ENCODE data around the gene STAC3. TPM values are rescaled to one million over a fixed set of nuclear protein-coding genes. Genes with fewer than 3 reads are reported as not detected.
"Not testable (repeated sequence)": the region's sequence is repeated elsewhere in the genome, so short reads cannot be mapped to it uniquely, and the experiment has no call there.

Gene STAC3
- total RNA-seq, 2 experiments from 2014 or later: 2.0 to 3.0 TPM

- Histone ChIP-seq H3K36me3 (ENCODE audit: insufficient read depth, low read length) (peaks cover 54% of the 10 kb centered on the region), H3K4me3 (ENCODE audit: low read length) (no peak overlapping the region), H3K9me3 (ENCODE audit: control insufficient read depth in 1 of 2, insufficient read depth in 1 of 2, low read length in 2 of 2) (no peaks in the 10 kb centered on the region), H3K4me1 (ENCODE audit: insufficient read depth, low read length) (peaks cover 11% of the 10 kb centered on the region), H3K27ac (ENCODE audit: low read depth in 1 of 2, low read length in 2 of 2) (peak overlapping the region; percentile 55 to 71), H3K27me3 (ENCODE audit: control insufficient read depth in 1 of 2, insufficient read depth in 2 of 2, low read length in 2 of 2) (no peaks in the 10 kb centered on the region)
- Mint-ChIP-seq H3K4me3 (no peak overlapping the region), H3K9me3 (no peaks in the 10 kb centered on the region), H3K4me1 (ENCODE audit: low read depth) (peaks cover 19% of the 10 kb centered on the region), H3K27me3 (no peaks in the 10 kb centered on the region), H3K27ac (peak overlapping the region; percentile 92), H3K36me3 (ENCODE audit: low read depth) (peaks cover 90% of the 10 kb centered on the region)
- DNase-seq (peak; percentile 32 to 81 (median 56)), ATAC-seq (ENCODE audit: poor library complexity) (peak; percentile 99)
- intact Hi-C loops (cut with DNase I, micrococcal nuclease): no loop called here
- ChIA-PET CTCF (no interaction called here), POLR2A (interaction anchor here (0.6 kb wide), 1 partner anchor 831 kb away, joined by 3 read pairs; no protein-coding TSS in a partner anchor)
- no peak for TF ChIP-seq CTCF (IDR thresholded peaks at IDR 0.05)
Observed at GRCh38 chr12:57280211-57281062, 29.4 kb upstream of the STAC3 start.

- H3K27ac Mint-ChIP-seq: peak overlapping the region; percentile 2
- H3K4me3 Mint-ChIP-seq: no peak overlapping the region
- CTCF ChIA-PET: interaction anchor here (1.1 kb wide), 1 partner anchor 10 kb away, joined by 3 read pairs; no protein-coding TSS in a partner anchor
- Histone ChIP-seq H3K9me3 (ENCODE audit: control insufficient read depth in 1 of 2, insufficient read depth in 1 of 2, low read length in 2 of 2) (no peaks in the 10 kb centered on the region), H3K27ac (ENCODE audit: low read depth in 1 of 2, low read length in 2 of 2) (no peak overlapping the region), H3K4me1 (ENCODE audit: insufficient read depth, low read length) (peaks cover 11% of the 10 kb centered on the region), H3K27me3 (ENCODE audit: control insufficient read depth in 1 of 2, insufficient read depth in 2 of 2, low read length in 2 of 2) (no peaks in the 10 kb centered on the region), H3K4me3 (ENCODE audit: low read length) (no peak overlapping the region), H3K36me3 (ENCODE audit: insufficient read depth, low read length) (peaks cover 50% of the 10 kb centered on the region)
- H3K36me3 Mint-ChIP-seq (ENCODE audit: low read depth): peaks cover 92% of the 10 kb centered on the region
- POLR2A ChIA-PET: no interaction called here
- intact Hi-C loops (cut with DNase I, micrococcal nuclease): no loop called here
- no peaks in the 10 kb centered on the region for H3K9me3 Mint-ChIP-seq
- H3K4me1 Mint-ChIP-seq (ENCODE audit: low read depth): peaks cover 19% of the 10 kb centered on the region
- no peak for TF ChIP-seq CTCF (IDR thresholded peaks at IDR 0.05)
- ATAC-seq (ENCODE audit: poor library complexity) (no peak), DNase-seq (no peak)
- no peaks in the 10 kb centered on the region for H3K27me3 Mint-ChIP-seq
Observed at GRCh38 chr12:57278465-57279381, 27.7 kb upstream of the STAC3 start.

GRCh38 chr12:57276935-57277563 is 26.1 kb upstream of the STAC3 start:
- Mint-ChIP-seq H3K4me3 (no peak overlapping the region), H3K4me1 (ENCODE audit: low read depth) (peaks cover 19% of the 10 kb centered on the region), H3K27me3 (no peaks in the 10 kb centered on the region), H3K27ac (no peak overlapping the region), H3K9me3 (no peaks in the 10 kb centered on the region), H3K36me3 (ENCODE audit: low read depth) (peaks cover 92% of the 10 kb centered on the region)
- POLR2A ChIA-PET: interaction anchor here (0.6 kb wide), 1 partner anchor 81 kb away, joined by 4 read pairs; no protein-coding TSS in a partner anchor
- TF ChIP-seq CTCF (IDR thresholded peaks at IDR 0.05): no peak
- Histone ChIP-seq H3K27me3 (ENCODE audit: control insufficient read depth in 1 of 2, insufficient read depth in 2 of 2, low read length in 2 of 2) (no peaks in the 10 kb centered on the region), H3K27ac (ENCODE audit: low read depth in 1 of 2, low read length in 2 of 2) (no peak overlapping the region), H3K36me3 (ENCODE audit: insufficient read depth, low read length) (peaks cover 62% of the 10 kb centered on the region), H3K4me3 (ENCODE audit: low read length) (no peak overlapping the region), H3K4me1 (ENCODE audit: insufficient read depth, low read length) (peaks cover 11% of the 10 kb centered on the region), H3K9me3 (ENCODE audit: control insufficient read depth in 1 of 2, insufficient read depth in 1 of 2, low read length in 2 of 2) (no peaks in the 10 kb centered on the region)
- CTCF ChIA-PET: interaction anchor here (0.7 to 1.0 kb wide), 2 partner anchors 10 to 12 kb away, joined by 4 read pairs; no protein-coding TSS in a partner anchor
- ATAC-seq (ENCODE audit: poor library complexity) (no peak), DNase-seq (peak in 3 of 14 experiments; percentile 11 to 23 (median 15))
- intact Hi-C loops (cut with DNase I, micrococcal nuclease): no loop called here

- ATAC-seq (ENCODE audit: poor library complexity); H3K9me3 ChIP-seq (ENCODE audit: control insufficient read depth in 1 of 2, insufficient read depth in 1 of 2, low read length in 2 of 2); H3K4me3 ChIP-seq (ENCODE audit: low read length); H3K9me3 Mint-ChIP-seq; H3K27ac Mint-ChIP-seq; H3K27me3 ChIP-seq (ENCODE audit: control insufficient read depth in 1 of 2, insufficient read depth in 2 of 2, low read length in 2 of 2); H3K4me3 Mint-ChIP-seq; H3K27me3 Mint-ChIP-seq; DNase-seq; POLR2A ChIA-PET; intact Hi-C loops (cut with DNase I, micrococcal nuclease); H3K27ac ChIP-seq (ENCODE audit: low read depth in 1 of 2, low read length in 2 of 2): not testable (repeated sequence)
- peaks cover 91% of the 10 kb centered on the region for H3K36me3 Mint-ChIP-seq (ENCODE audit: low read depth)
- Histone ChIP-seq H3K4me1 (ENCODE audit: insufficient read depth, low read length) (peaks cover 11% of the 10 kb centered on the region), H3K36me3 (ENCODE audit: insufficient read depth, low read length) (peaks cover 61% of the 10 kb centered on the region)
- peaks cover 17% of the 10 kb centered on the region for H3K4me1 Mint-ChIP-seq (ENCODE audit: low read depth)
- CTCF ChIA-PET: interaction anchor here (0.7 kb wide), 1 partner anchor 13 kb away, joined by 4 read pairs; no protein-coding TSS in a partner anchor
Observed at GRCh38 chr12:57276233-57276632, 25.2 kb upstream of the STAC3 start.

Measured in CD4-positive, alpha-beta T cell (primary cell).